GM12878 (cell line): Measurements from ENCODE around the gene RGP1. TPM values are rescaled to one million over a fixed set of nuclear protein-coding genes. Genes with fewer than 3 reads are reported as not detected.

Experiments
- ATAC-seq: fragments of 200-7000 bp; cut with Tn5 transposase; 3 replicates; pipeline ENCODE4 v1.9.1; 2020; ENCODE audit warnings: mild to moderate bottlenecking, moderate library complexity
- BruUV-seq: library from RNA; stranded (reverse); fragments of 400-500 nt; replicated peaks from 2 replicates; lab custom pipeline; 2021; lab: Mats Ljungman, UMichigan
- CTCF ChIA-PET: fragments of 300-600 bp; sonication (Branson Sonifier 250); formaldehyde crosslinking; extraction: SDS; loops from one replicate; lab custom pipeline; 2021; ENCODE audit warnings: inconsistent platforms; lab: Yijun Ruan, JAX
- POLR2A ChIA-PET: fragments of 350-600 bp; formaldehyde crosslinking; extraction: SDS; loops from one replicate; lab custom pipeline; 2021; ENCODE audit warnings: inconsistent platforms; lab: Charles Lee
- RAD21 ChIA-PET: fragments of 300-600 bp; sonication (Branson Sonifier 250); formaldehyde crosslinking; loops from one replicate; lab custom pipeline; 2023; ENCODE audit warnings: antibody characterized with exemption; ENCODE audit not compliant: unreplicated experiment; lab: Charles Lee
- SMC1A ChIA-PET: fragments of 300-600 bp; sonication (Branson Sonifier 250); formaldehyde crosslinking; loops from one replicate; lab custom pipeline; 2023; ENCODE audit not compliant: unreplicated experiment, uncharacterized antibody; lab: Charles Lee
- DNase-seq: peaks from one replicate; pipeline ENCODE4 v3.0.0-alpha.2; 2011; ENCODE audit warnings: low read depth, low spot score
- FAIRE-seq: peaks from 3 replicates; lab custom pipeline; 2011; peaks lifted over from hg19 to GRCh38; lab: Jason Lieb, UNC
- H2AFZ ChIP-seq: 2 replicates; pipeline ENCODE4 v1.6.0; 2011; ENCODE audit warnings: low read depth, low read length, control low read depth; ENCODE audit not compliant: control insufficient read depth
- H3K27ac ChIP-seq: 2 replicates; pipeline ENCODE4 v1.5.1; 2011; ENCODE audit warnings: control low read depth; ENCODE audit not compliant: control insufficient read depth, insufficient read depth
- H3K27me3 ChIP-seq, 2 experiments: replicated peaks in 1 of 2; 2 replicates each; pipeline versions ENCODE4 v1.6.0 to v1.6.1; 2011; ENCODE audit warnings: low read length in 1 of 2; ENCODE audit not compliant: control insufficient read depth in 2 of 2, insufficient read depth in 2 of 2
- H3K36me3 ChIP-seq, 2 experiments: 2 replicates each; pipeline ENCODE4 v1.5.1; 2011; ENCODE audit warnings: low read length in 1 of 2; ENCODE audit not compliant: control insufficient read depth in 2 of 2, insufficient read depth in 2 of 2
- H3K4me1 ChIP-seq: 2 replicates; pipeline ENCODE4 v1.6.1; 2011; ENCODE audit warnings: mild to moderate bottlenecking, low read length, moderate library complexity, mixed read lengths; ENCODE audit not compliant: control insufficient read depth, insufficient read depth
- H3K4me2 ChIP-seq: 2 replicates; pipeline ENCODE4 v1.6.0; 2011; ENCODE audit warnings: control low read depth; ENCODE audit not compliant: control insufficient read depth, insufficient read depth
- H3K4me3 ChIP-seq: fragments of 200-600 bp; sonication (generic); 2 replicates; pipeline ENCODE4 v1.5.1; 2016
- H3K79me2 ChIP-seq: 2 replicates; pipeline ENCODE4 v1.6.0; 2011; ENCODE audit warnings: low read length; ENCODE audit not compliant: control insufficient read depth, insufficient read depth
- H3K9ac ChIP-seq: 2 replicates; pipeline ENCODE4 v1.8.0; 2011; ENCODE audit warnings: low read length, control low read depth, mixed read lengths; ENCODE audit not compliant: control insufficient read depth, insufficient read depth
- H3K9me3 ChIP-seq: replicated peaks from 3 replicates; pipeline ENCODE4 v1.5.1; 2011; ENCODE audit warnings: mild to moderate bottlenecking, low read length; ENCODE audit not compliant: control insufficient read depth, insufficient read depth
- H4K20me1 ChIP-seq: 2 replicates; pipeline ENCODE4 v1.6.0; 2011; ENCODE audit not compliant: control insufficient read depth, insufficient read depth
- MTA2 ChIP-seq: fragments of 450-650 bp; IDR thresholded peaks from 2 replicates; pipeline ENCODE4 v1.6.1; 2016; ENCODE audit warnings: low read depth, mild to moderate bottlenecking, moderate library complexity
- NR2C1 ChIP-seq: fragments of 450-650 bp; IDR thresholded peaks from 2 replicates; pipeline ENCODE4 v1.6.1; 2017; ENCODE audit warnings: antibody characterized with exemption, mild to moderate bottlenecking, moderate library complexity
- POLR2A ChIP-seq: IDR thresholded peaks from 2 replicates; pipeline ENCODE4 v1.6.1; 2011; ENCODE audit warnings: low read depth, mild to moderate bottlenecking, low read length
- TAF1 ChIP-seq: IDR thresholded peaks from 2 replicates; pipeline ENCODE4 v1.6.1; 2011; ENCODE audit warnings: mild to moderate bottlenecking, low read depth, low read length, borderline replicate concordance
- YBX1 ChIP-seq: fragments of 450-650 bp; IDR thresholded peaks from 2 replicates; pipeline ENCODE4 v1.6.1; 2016; ENCODE audit warnings: antibody characterized with exemption
- WGBS: methylation state at CpG from one replicate; pipeline ENCODE4 v1.1.6; 2016; ENCODE audit warnings: low lambda C conversion rate; ENCODE audit not compliant: insufficient replicate concordance, insufficient coverage; ENCODE audit errors: missing lambda C conversion rate; 5-methylcytosine and 5-hydroxymethylcytosine counted together
- in situ Hi-C: fragments of 300-500 bp; cut with MboI; formaldehyde crosslinking; loops from 9 replicates; pipeline ENCODE4 v1.14.3; 2018; ENCODE audit warnings: mixed read lengths
- intact Hi-C: fragments of 100-400 bp; cut with micrococcal nuclease; formaldehyde crosslinking; loops from one replicate; pipeline ENCODE4 v1.14.2; 2022; ENCODE audit not compliant: unreplicated experiment
- polyA plus RNA-seq, 11 experiments: library from polyadenylated mRNA; depleted of rRNA in 4 of 11; unstranded in 6 of 11; stranded (reverse) in 5 of 11; fragments of >200 nt; fragmentation: Nextera tagmentation in 4 of 11; fragmentation: Illumina TruSeq in 1 of 11; extraction: Ambion mirVana in 4 of 11; extraction: Trizol in 1 of 11; gene quantifications; 1 replicate in 1 of 11; 2 replicates in 10 of 11; pipeline versions ENCODE4 v1.2.1 to v1.2.3, GENCODE V29; 2011 to 2016; ENCODE audit warnings: inconsistent platforms in 2 of 11, missing spikeins in 2 of 11, low read depth in 1 of 11
- total RNA-seq, 4 experiments: library from RNA; depleted of rRNA in 3 of 4; stranded (reverse); fragments of >200 nt in 3 of 4; fragmentation: Illumina TruSeq in 1 of 4; extraction: Trizol in 1 of 4; gene quantifications; 2 replicates each; pipeline versions ENCODE4 v1.2.1 to v1.2.3, GENCODE V29; 2013 to 2021
- TF ChIP-seq, protein P1 (sequence below): IDR thresholded peaks from 2 replicates; pipeline ENCODE4 v1.6.1; 2012; ENCODE audit warnings: low read length, inconsistent platforms
- TF ChIP-seq, protein P2 (sequence below): IDR thresholded peaks from 2 replicates; pipeline ENCODE4 v1.6.1; 2012; ENCODE audit warnings: low read depth, low read length, improper control_type of control experiment
- TF ChIP-seq, protein P3 (sequence below): fragments of 450-650 bp; IDR thresholded peaks from 2 replicates; pipeline ENCODE4 v1.6.1; 2018; ENCODE audit warnings: mild to moderate bottlenecking, low read depth, moderate library complexity; ENCODE audit not compliant: partially characterized antibody
- TF ChIP-seq, protein P4 (sequence below): fragments of 450-650 bp; IDR thresholded peaks from 2 replicates; pipeline ENCODE4 v1.6.1; 2018; ENCODE audit warnings: borderline replicate concordance, mild to moderate bottlenecking; ENCODE audit not compliant: partially characterized antibody

Gene RGP1
- total and polyA plus RNA-seq, 10 of the 15 experiments (the other 5 are each of a cell fraction or from before 2014, with no cell fraction given) = 0.44 to 14.9 (median 7.4) TPM

DNA sequence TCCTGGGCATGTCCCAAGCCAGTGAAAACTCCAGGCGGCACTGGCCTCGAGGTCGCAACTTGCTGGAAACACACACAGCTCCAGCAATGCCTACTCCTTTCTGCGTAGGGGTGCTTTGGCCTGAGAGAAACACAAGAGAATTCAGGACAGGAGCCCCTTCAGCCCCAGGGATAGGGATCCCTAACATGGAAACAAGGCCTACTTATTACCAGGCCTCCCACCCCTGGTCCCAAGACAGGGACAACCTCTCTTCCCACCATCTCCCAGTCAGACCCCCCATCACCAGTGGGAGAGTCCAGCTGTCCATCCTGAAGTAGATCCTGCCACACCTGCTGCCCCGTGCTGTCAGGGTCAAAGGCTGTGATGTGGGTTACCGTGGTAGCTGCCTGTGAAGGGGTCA, 8.8 kb upstream of the RGP1 start:
- SMC1A ChIA-PET = interaction anchor here (1.7 kb wide), 1 partner anchor 79 kb away, joined by 3 read pairs; no protein-coding TSS in a partner anchor
- POLR2A ChIA-PET = interaction anchor here (1.1 to 2.3 kb wide), 3 partner anchors 8 to 13 kb away, joined by 3 to 8 read pairs (median 4); partner anchors contain the start of genes CREB3 and TLN1
- H3K4me3 ChIP-seq = no peak overlapping the region
- H4K20me1 ChIP-seq = no peaks in the 10 kb centered on the region
- DNase-seq = no peak
- intact Hi-C loops (no loop called here), in situ Hi-C loops (no loop called here)
- TF ChIP-seq POLR2A = peak; percentile 30; the same call in 1 of the 2 replicates
- TF ChIP-seq, protein P1, sequence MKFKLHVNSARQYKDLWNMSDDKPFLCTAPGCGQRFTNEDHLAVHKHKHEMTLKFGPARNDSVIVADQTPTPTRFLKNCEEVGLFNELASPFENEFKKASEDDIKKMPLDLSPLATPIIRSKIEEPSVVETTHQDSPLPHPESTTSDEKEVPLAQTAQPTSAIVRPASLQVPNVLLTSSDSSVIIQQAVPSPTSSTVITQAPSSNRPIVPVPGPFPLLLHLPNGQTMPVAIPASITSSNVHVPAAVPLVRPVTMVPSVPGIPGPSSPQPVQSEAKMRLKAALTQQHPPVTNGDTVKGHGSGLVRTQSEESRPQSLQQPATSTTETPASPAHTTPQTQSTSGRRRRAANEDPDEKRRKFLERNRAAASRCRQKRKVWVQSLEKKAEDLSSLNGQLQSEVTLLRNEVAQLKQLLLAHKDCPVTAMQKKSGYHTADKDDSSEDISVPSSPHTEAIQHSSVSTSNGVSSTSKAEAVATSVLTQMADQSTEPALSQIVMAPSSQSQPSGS = no peak
- TF ChIP-seq, protein P2, sequence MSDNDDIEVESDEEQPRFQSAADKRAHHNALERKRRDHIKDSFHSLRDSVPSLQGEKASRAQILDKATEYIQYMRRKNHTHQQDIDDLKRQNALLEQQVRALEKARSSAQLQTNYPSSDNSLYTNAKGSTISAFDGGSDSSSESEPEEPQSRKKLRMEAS = no peak
- H3K79me2 ChIP-seq = peaks cover 6% of the 10 kb centered on the region
- H3K4me2 ChIP-seq = no peak overlapping the region
- BruUV-seq = no TSS peak
- H3K27ac ChIP-seq = no peak overlapping the region
- RAD21 ChIA-PET = no interaction called here
- H3K9ac ChIP-seq = no peak overlapping the region
- no peaks in the 10 kb centered on the region for H3K27me3 ChIP-seq
- no peak overlapping the region for H2AFZ ChIP-seq
- ATAC-seq = no peak
- whole genome bisulfite sequencing = 96% methylated on average over 6 of the region's 6 CpGs
- peaks cover 36 to 55% of the 10 kb centered on the region in 2 experiments for H3K36me3 ChIP-seq
- CTCF ChIA-PET = no interaction called here
- H3K9me3 ChIP-seq = no peaks in the 10 kb centered on the region
- no peak for FAIRE-seq
- H3K4me1 ChIP-seq = no peaks in the 10 kb centered on the region; the same call in 1 of the 2 replicates

DNA sequence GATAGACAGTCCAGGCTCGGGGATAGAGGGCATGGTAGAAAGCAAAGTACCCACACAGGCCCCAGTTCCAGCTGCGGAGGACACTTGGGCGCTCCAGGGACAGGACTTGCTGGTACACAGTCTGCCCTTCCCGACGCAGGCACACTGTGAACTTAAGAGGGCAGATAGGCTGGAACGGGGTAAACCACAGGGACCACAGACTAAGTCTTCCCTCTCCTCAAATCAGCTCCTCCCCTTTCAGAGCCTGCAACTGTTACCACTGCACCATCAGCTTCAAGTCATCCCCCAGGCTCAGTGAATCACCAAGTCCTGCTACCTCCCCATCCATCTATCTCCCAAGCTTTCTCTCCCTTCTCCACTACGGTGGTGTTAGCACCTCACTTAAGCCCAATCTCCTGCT, 7.3 kb upstream of the RGP1 start:
- no peak overlapping the region for H3K27ac ChIP-seq
- H3K4me2 ChIP-seq = no peak overlapping the region
- intact Hi-C loops (no loop called here), in situ Hi-C loops (no loop called here)
- CTCF ChIA-PET = interaction anchor here (0.6 to 9.5 kb wide), 2 partner anchors 12 to 520 kb away, joined by 4 to 147 read pairs; partner anchors contain the start of genes CREB3 and TLN1
- H3K36me3 ChIP-seq = peaks cover 34 to 48% of the 10 kb centered on the region in 2 experiments
- no peak overlapping the region for H2AFZ ChIP-seq
- no peaks in the 10 kb centered on the region for H3K9me3 ChIP-seq
- H4K20me1 ChIP-seq = no peaks in the 10 kb centered on the region
- DNase-seq (no peak), FAIRE-seq (no peak), ATAC-seq (no peak)
- H3K27me3 ChIP-seq = no peaks in the 10 kb centered on the region
- no peak overlapping the region for H3K4me3 ChIP-seq
- peaks cover 21% of the 10 kb centered on the region for H3K79me2 ChIP-seq
- RAD21 ChIA-PET = interaction anchor here (0.9 kb wide), 1 partner anchor 141 kb away, joined by 5 read pairs; no protein-coding TSS in a partner anchor
- H3K4me1 ChIP-seq = no peaks in the 10 kb centered on the region; the same call in 1 of the 2 replicates
- SMC1A ChIA-PET = interaction anchor here (0.6 to 1.7 kb wide), 3 partner anchors 80 to 141 kb away, joined by 3 read pairs; no protein-coding TSS in a partner anchor
- no peak overlapping the region for H3K9ac ChIP-seq
- BruUV-seq = no TSS peak
- 91% methylated on average over 5 of the region's 7 CpGs for WGBS
- POLR2A ChIA-PET = interaction anchor here (0.7 to 2.3 kb wide), 2 partner anchors 9 to 30 kb away, joined by 4 to 8 read pairs; partner anchors contain the start of genes CREB3 and TLN1
- TF ChIP-seq YBX1 (no peak), MTA2 (no peak), NR2C1 (no peak), TAF1 (no peak)
- TF ChIP-seq, protein P3, sequence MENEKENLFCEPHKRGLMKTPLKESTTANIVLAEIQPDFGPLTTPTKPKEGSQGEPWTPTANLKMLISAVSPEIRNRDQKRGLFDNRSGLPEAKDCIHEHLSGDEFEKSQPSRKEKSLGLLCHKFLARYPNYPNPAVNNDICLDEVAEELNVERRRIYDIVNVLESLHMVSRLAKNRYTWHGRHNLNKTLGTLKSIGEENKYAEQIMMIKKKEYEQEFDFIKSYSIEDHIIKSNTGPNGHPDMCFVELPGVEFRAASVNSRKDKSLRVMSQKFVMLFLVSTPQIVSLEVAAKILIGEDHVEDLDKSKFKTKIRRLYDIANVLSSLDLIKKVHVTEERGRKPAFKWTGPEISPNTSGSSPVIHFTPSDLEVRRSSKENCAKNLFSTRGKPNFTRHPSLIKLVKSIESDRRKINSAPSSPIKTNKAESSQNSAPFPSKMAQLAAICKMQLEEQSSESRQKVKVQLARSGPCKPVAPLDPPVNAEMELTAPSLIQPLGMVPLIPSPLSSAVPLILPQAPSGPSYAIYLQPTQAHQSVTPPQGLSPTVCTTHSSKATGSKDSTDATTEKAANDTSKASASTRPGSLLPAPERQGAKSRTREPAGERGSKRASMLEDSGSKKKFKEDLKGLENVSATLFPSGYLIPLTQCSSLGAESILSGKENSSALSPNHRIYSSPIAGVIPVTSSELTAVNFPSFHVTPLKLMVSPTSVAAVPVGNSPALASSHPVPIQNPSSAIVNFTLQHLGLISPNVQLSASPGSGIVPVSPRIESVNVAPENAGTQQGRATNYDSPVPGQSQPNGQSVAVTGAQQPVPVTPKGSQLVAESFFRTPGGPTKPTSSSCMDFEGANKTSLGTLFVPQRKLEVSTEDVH = no peak
- TF ChIP-seq, protein P4, sequence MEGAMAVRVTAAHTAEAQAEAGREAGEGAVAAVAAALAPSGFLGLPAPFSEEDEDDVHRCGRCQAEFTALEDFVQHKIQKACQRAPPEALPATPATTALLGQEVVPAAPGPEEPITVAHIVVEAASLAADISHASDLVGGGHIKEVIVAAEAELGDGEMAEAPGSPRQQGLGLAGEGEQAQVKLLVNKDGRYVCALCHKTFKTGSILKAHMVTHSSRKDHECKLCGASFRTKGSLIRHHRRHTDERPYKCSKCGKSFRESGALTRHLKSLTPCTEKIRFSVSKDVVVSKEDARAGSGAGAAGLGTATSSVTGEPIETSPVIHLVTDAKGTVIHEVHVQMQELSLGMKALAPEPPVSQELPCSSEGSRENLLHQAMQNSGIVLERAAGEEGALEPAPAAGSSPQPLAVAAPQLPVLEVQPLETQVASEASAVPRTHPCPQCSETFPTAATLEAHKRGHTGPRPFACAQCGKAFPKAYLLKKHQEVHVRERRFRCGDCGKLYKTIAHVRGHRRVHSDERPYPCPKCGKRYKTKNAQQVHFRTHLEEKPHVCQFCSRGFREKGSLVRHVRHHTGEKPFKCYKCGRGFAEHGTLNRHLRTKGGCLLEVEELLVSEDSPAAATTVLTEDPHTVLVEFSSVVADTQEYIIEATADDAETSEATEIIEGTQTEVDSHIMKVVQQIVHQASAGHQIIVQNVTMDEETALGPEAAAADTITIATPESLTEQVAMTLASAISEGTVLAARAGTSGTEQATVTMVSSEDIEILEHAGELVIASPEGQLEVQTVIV = no peak
